Right cardiac atrium (tissue), 5 donors: Measurements from ENCODE around the gene OR5H14. TPM values are rescaled to one million over a fixed set of nuclear protein-coding genes. Genes with fewer than 3 reads are reported as not detected.
"Not testable (repeated sequence)": the region's sequence is repeated elsewhere in the genome, so short reads cannot be mapped to it uniquely, and the experiment has no call there.

Source experiments
- ATAC-seq, 2 donors: fragments of 200-7000 bp; cut with Tn5 transposase; one replicate each; pipeline versions ENCODE4 v1.8.0 to v1.9.1; 2020; ENCODE audit warnings: moderate library complexity in 2 of 2, mild to moderate bottlenecking in 1 of 2
- DNase-seq, 3 donors: peaks; one replicate each; pipeline ENCODE4 v3.0.0-alpha.2; 2020
- H3K27ac ChIP-seq: one replicate; pipeline ENCODE4 v1.5.1; 2013; ENCODE audit warnings: mild to moderate bottlenecking, low read length, control low read depth, moderate library complexity
- H3K27me3 ChIP-seq: one replicate; pipeline ENCODE4 v1.6.1; 2013; ENCODE audit not compliant: control insufficient read depth, insufficient read depth
- H3K4me1 ChIP-seq: one replicate; pipeline ENCODE4 v1.6.1; 2013; ENCODE audit warnings: low read length; ENCODE audit not compliant: control insufficient read depth, insufficient read depth
- H3K4me3 ChIP-seq: one replicate; pipeline ENCODE4 v1.5.1; 2013; ENCODE audit warnings: low read length, control low read depth
- H3K9me3 ChIP-seq: one replicate; pipeline ENCODE4 v1.6.1; 2013; ENCODE audit warnings: low read length; ENCODE audit not compliant: control insufficient read depth
- WGBS: extraction: QIAGEN DNeasy Blood & Tissue Kit; methylation state at CpG from one replicate; pipeline ENCODE4 v1.1.7; 2013; 5-methylcytosine and 5-hydroxymethylcytosine counted together
- intact Hi-C, 4 donors: fragments of 100-400 bp; cut with DNase I; formaldehyde crosslinking; loops; one replicate each; pipeline versions ENCODE4 v1.11.0 to v1.14.0; 2022 to 2023
- long read RNA-seq, 4 donors: library from polyadenylated mRNA; unstranded; transcript quantifications; one replicate each; pipeline ENCODE4 v2.0.0, GENCODE V29; 2020 to 2021
- polyA plus RNA-seq: library from polyadenylated mRNA; stranded (reverse); fragments of 200-250 nt; gene quantifications from one replicate; pipeline ENCODE4 v1.2.3, GENCODE V29; 2013
- total RNA-seq, 4 donors: library from RNA; stranded (reverse); fragmentation: NEBNext Ultra II Directional; extraction: Animal tissue kit (Norgen Biotek cat#: 25700); gene quantifications; one replicate each; pipeline ENCODE4 v1.2.1, GENCODE V29; 2021
- donor health status: healthy with polysubstance abuse.
- donor health status: DM: no; HTN: yes; CAD: no.
- donor health status: DM: no; HTN: no; CAD: no.
- donor health status: DM: no; HTN: yes; CAD: no; lungs with severe emphysema.
- donor health status: DM: yes; HTN: yes; CAD: no.

Gene OR5H14
- total RNA-seq (not detected), polyA plus RNA-seq (not detected)
- long read RNA-seq, donor 1 = 0 reads
- long read RNA-seq, donor 2 = 0 reads
- long read RNA-seq, donor 3 = 0 reads
- long read RNA-seq, donor 4 = 0 reads

GRCh38 chr3:98147179-98147578 is at the start of gene OR5H14:
OR5H14 (plus strand) TSS chr3:98147479; CDS start chr3:98149386, 1,907 bp downstream.
- H3K9me3 ChIP-seq = no peaks in the 10 kb centered on the region
- H3K4me3 ChIP-seq = no peak within 1 kb of the TSS
- no peaks in the 10 kb centered on the region for H3K4me1 ChIP-seq
- no peaks in the 10 kb centered on the region for H3K27me3 ChIP-seq
- DNase-seq (no peak), ATAC-seq (no peak)
- WGBS = 63% methylated on average over 1 of the region's 1 CpG
- H3K27ac ChIP-seq = no peak within 1 kb of the TSS
- intact Hi-C loops = no loop called here

GRCh38 chr3:98099848-98100247 is 47.4 kb upstream of the OR5H14 start:
- Histone ChIP-seq H3K27ac (no peak overlapping the region), H3K4me3 (no peak overlapping the region), H3K4me1 (no peaks in the 10 kb centered on the region), H3K27me3 (no peaks in the 10 kb centered on the region), H3K9me3 (no peaks in the 10 kb centered on the region)
- ATAC-seq = no peak
- 77% methylated on average over 4 of the region's 4 CpGs for WGBS
- DNase-seq = no peak
- intact Hi-C loops = no loop called here

- Histone ChIP-seq H3K4me3 (no peak overlapping the region), H3K27ac (no peak overlapping the region), H3K27me3 (no peaks in the 10 kb centered on the region), H3K9me3 (no peaks in the 10 kb centered on the region), H3K4me1 (no peaks in the 10 kb centered on the region)
- ATAC-seq (no peak), DNase-seq (no peak)
- intact Hi-C loops = no loop called here
- WGBS = 37% methylated on average over 1 of the region's 1 CpG
Observed at GRCh38 chr3:98108162-98108561, 39.1 kb upstream of the OR5H14 start.

- WGBS = 83% methylated on average over 4 of the region's 4 CpGs
- Histone ChIP-seq H3K4me1 (no peaks in the 10 kb centered on the region), H3K9me3 (peaks cover 2% of the 10 kb centered on the region), H3K27ac (no peak overlapping the region), H3K4me3 (no peak overlapping the region), H3K27me3 (no peaks in the 10 kb centered on the region)
- intact Hi-C loops = no loop called here
- no peak for DNase-seq
- no peak for ATAC-seq
Observed at GRCh38 chr3:98109807-98110549, 37.3 kb upstream of the OR5H14 start.

- H3K27ac ChIP-seq = no peak overlapping the region
- intact Hi-C loops = no loop called here
- H3K9me3 ChIP-seq = peaks cover 2% of the 10 kb centered on the region
- H3K4me1 ChIP-seq = no peaks in the 10 kb centered on the region
- ATAC-seq (no peak), DNase-seq (no peak)
- no peaks in the 10 kb centered on the region for H3K27me3 ChIP-seq
- H3K4me3 ChIP-seq = no peak overlapping the region
Observed at GRCh38 chr3:98110550-98110908, 36.8 kb upstream of the OR5H14 start.

GRCh38 chr3:98114264-98114663 is 33.0 kb upstream of the OR5H14 start:
- Histone ChIP-seq H3K4me3 (no peak overlapping the region), H3K27me3 (no peaks in the 10 kb centered on the region), H3K4me1 (no peaks in the 10 kb centered on the region), H3K27ac (no peak overlapping the region), H3K9me3 (peaks cover 2% of the 10 kb centered on the region)
- ATAC-seq = no peak
- intact Hi-C loops = no loop called here
- WGBS = 56% methylated on average over 3 of the region's 3 CpGs
- no peak for DNase-seq

- H3K27me3 ChIP-seq = no peaks in the 10 kb centered on the region
- H3K9me3 ChIP-seq = peaks cover 2% of the 10 kb centered on the region
- intact Hi-C loops = no loop called here
- DNase-seq = no peak
- H3K27ac ChIP-seq = no peak overlapping the region
- ATAC-seq = no peak
- no peaks in the 10 kb centered on the region for H3K4me1 ChIP-seq
- 94% methylated on average over 1 of the region's 1 CpG for WGBS
- H3K4me3 ChIP-seq = no peak overlapping the region
Observed at GRCh38 chr3:98115717-98116116, 31.6 kb upstream of the OR5H14 start.

- intact Hi-C loops = no loop called here
- no peak for ATAC-seq
Observed at GRCh38 chr3:98130421-98130820, 16.9 kb upstream of the OR5H14 start, which contains the start of gene OR5H1. OR5H1 (plus strand) TSS chr3:98130721; CDS start chr3:98132698, 1,977 bp downstream.

GRCh38 chr3:98136631-98137030 is 10.6 kb upstream of the OR5H14 start:
- intact Hi-C loops = no loop called here
- WGBS = 41% methylated on average over 3 of the region's 3 CpGs
- Histone ChIP-seq H3K4me1 (no peaks in the 10 kb centered on the region), H3K9me3 (no peaks in the 10 kb centered on the region), H3K4me3 (no peak overlapping the region), H3K27ac (no peak overlapping the region), H3K27me3 (no peaks in the 10 kb centered on the region)
- no peak for ATAC-seq
- DNase-seq = no peak

More at GRCh38 chr3:98130421-98130820, 16.9 kb upstream of the OR5H14 start, which contains the start of gene OR5H1:
- 75% methylated on average over 1 of the region's 1 CpG for WGBS
- Histone ChIP-seq H3K27ac (no peak within 1 kb of the TSS), H3K4me3 (no peak within 1 kb of the TSS), H3K9me3 (no peaks in the 10 kb centered on the region), H3K27me3 (no peaks in the 10 kb centered on the region), H3K4me1 (no peaks in the 10 kb centered on the region)
- no peak for DNase-seq

- 77% methylated on average over 23 of the region's 23 CpGs for WGBS
- H3K9me3 ChIP-seq, H3K4me3 ChIP-seq, H3K27ac ChIP-seq, ATAC-seq, intact Hi-C loops, H3K4me1 ChIP-seq, DNase-seq, H3K27me3 ChIP-seq: not testable (repeated sequence)
Observed at GRCh38 chr3:98137826-98138557, 9.3 kb upstream of the OR5H14 start.

- DNase-seq (no peak), ATAC-seq (no peak)
- no peaks in the 10 kb centered on the region for H3K4me1 ChIP-seq
- H3K27ac ChIP-seq = no peak overlapping the region
- intact Hi-C loops = no loop called here
- H3K4me3 ChIP-seq = no peak overlapping the region
- no peaks in the 10 kb centered on the region for H3K9me3 ChIP-seq
- H3K27me3 ChIP-seq = no peaks in the 10 kb centered on the region
Observed at GRCh38 chr3:98140531-98140930, 6.7 kb upstream of the OR5H14 start.
